Testis (tissue), 3 donors: ENCODE measurements around the gene SFRP2. TPM values are rescaled to one million over a fixed set of nuclear protein-coding genes. Genes with fewer than 3 reads are reported as not detected.

Source experiments
- DNase-seq: peaks from one replicate; pipeline ENCODE4 v3.0.0-alpha.2; 2019
- H3K27ac ChIP-seq, 2 donors: fragments of 200-600 bp; sonication (generic); one replicate each; pipeline ENCODE4 v1.5.1; 2019
- H3K27me3 ChIP-seq: fragments of 200-600 bp; sonication (generic); one replicate; pipeline ENCODE4 v1.5.1; 2019
- H3K36me3 ChIP-seq: fragments of 200-600 bp; sonication (generic); one replicate; pipeline ENCODE4 v1.5.1; 2017; ENCODE audit warnings: low read depth; ENCODE audit errors: missing control alignments
- H3K4me1 ChIP-seq: fragments of 200-600 bp; sonication (generic); one replicate; pipeline ENCODE4 v1.5.1; 2019
- H3K4me3 ChIP-seq, 2 donors: fragments of 200-600 bp; sonication (generic); one replicate each; pipeline ENCODE4 v1.5.1; 2017 to 2019
- H3K9me3 ChIP-seq: fragments of 200-600 bp; sonication (generic); one replicate; pipeline ENCODE4 v1.5.1; 2017
- POLR2A ChIP-seq: fragments of 450-650 bp; IDR thresholded peaks from one replicate; pipeline ENCODE4 v1.6.1; 2017; ENCODE audit warnings: antibody characterized with exemption, mild to moderate bottlenecking, moderate library complexity
- WGBS, 2 donors: methylation state at CpG; one replicate each; pipeline ENCODE4 v1.1.5; 2018; 5-methylcytosine and 5-hydroxymethylcytosine counted together
- intact Hi-C: fragments of 100-400 bp; cut with DNase I; formaldehyde crosslinking; loops from one replicate; pipeline ENCODE4 v1.15.1; 2023; ENCODE audit warnings: low total_unique reads
- polyA plus RNA-seq: library from polyadenylated mRNA; stranded (reverse); fragments of 350-450 nt; fragmentation: Illumina TruSeq; extraction: RNeasy Lipid Tissue Mini Kit (QIAGEN cat#74804); gene quantifications from one replicate; pipeline ENCODE4 v1.2.3, GENCODE V29; 2014; ENCODE audit warnings: low read depth, low replicate concordance; ENCODE audit not compliant: insufficient read depth
- total RNA-seq, 2 donors: library from RNA; depleted of rRNA; stranded (reverse); fragments of >200 nt; gene quantifications; one replicate each; pipeline ENCODE4 v1.2.3, GENCODE V29; 2016
- TF ChIP-seq, protein P1 (sequence below), 3 experiments: fragments of 450-650 bp in 2 of 3; fragments of 200-600 bp in 1 of 3; sonication (generic) in 1 of 3; IDR thresholded peaks; one replicate each; pipeline ENCODE4 v1.5.1; 2016 to 2019; ENCODE audit warnings: antibody characterized with exemption in 3 of 3, mild to moderate bottlenecking in 2 of 3, moderate library complexity in 1 of 3

SFRP2 gene
- total and polyA plus RNA-seq, 3 donors from 2014 or later: 0.39 to 65.6 (median 1.2) TPM

DNA sequence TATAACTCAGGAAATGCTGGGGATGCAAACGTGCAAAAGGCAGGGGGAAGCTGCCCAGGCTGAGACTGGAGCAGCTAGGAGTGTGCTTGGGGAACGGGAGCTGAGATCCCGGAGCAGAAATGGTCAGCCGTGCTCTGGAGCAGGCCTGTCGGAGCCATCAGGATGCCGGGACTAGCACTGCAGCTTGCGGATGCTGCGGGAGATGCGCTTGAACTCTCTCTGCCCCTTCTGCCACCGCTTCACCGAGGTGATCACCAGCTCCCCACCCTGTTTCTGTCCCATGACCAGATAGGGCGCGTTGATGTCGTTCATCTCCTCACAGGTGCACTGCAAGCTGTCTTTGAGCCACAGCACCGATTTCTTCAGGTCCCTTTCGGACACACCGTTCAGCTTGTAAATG, 7.6 kb downstream of the SFRP2 start:
- 73 to 84% methylated on average over 15 to 17 of the region's 17 CpGs for WGBS, 2 donors
- Histone ChIP-seq H3K4me1 (no peaks in the 10 kb centered on the region), H3K27ac (no peak overlapping the region), H3K36me3 (no peaks in the 10 kb centered on the region), H3K9me3 (no peaks in the 10 kb centered on the region), H3K27me3 (no peaks in the 10 kb centered on the region), H3K4me3 (no peak overlapping the region)
- no peak for DNase-seq
- TF ChIP-seq, protein P1, sequence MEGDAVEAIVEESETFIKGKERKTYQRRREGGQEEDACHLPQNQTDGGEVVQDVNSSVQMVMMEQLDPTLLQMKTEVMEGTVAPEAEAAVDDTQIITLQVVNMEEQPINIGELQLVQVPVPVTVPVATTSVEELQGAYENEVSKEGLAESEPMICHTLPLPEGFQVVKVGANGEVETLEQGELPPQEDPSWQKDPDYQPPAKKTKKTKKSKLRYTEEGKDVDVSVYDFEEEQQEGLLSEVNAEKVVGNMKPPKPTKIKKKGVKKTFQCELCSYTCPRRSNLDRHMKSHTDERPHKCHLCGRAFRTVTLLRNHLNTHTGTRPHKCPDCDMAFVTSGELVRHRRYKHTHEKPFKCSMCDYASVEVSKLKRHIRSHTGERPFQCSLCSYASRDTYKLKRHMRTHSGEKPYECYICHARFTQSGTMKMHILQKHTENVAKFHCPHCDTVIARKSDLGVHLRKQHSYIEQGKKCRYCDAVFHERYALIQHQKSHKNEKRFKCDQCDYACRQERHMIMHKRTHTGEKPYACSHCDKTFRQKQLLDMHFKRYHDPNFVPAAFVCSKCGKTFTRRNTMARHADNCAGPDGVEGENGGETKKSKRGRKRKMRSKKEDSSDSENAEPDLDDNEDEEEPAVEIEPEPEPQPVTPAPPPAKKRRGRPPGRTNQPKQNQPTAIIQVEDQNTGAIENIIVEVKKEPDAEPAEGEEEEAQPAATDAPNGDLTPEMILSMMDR (IDR thresholded peaks at IDR 0.05): no peak
- no peak for TF ChIP-seq POLR2A
- intact Hi-C loops: loop anchor here (10.0 kb wide), 1 partner anchor 534 kb away; no protein-coding TSS in a partner anchor

DNA sequence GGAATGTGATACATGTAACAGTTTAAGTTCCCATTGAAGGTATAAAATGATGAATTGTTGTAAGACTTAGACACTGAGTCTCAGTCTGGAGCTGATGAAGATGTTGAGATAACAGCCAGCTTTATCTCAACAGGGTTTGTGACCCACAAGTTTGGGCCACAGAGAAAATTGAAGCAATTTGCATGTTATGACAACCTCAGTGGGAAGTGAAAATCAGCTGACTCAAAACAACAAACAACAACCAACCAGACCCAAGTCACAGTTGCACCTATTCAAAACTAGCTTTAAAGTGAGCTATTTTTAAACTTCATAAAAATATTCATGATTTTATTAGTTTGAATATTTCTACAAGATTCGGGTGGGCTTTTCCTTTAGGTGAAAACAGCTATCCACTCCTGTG, 8.0 kb downstream of the SFRP2 start:
- 71 to 72% methylated on average over 1 of the region's 1 CpG for WGBS, 2 donors
- H3K27me3 ChIP-seq: no peaks in the 10 kb centered on the region
- no peaks in the 10 kb centered on the region for H3K36me3 ChIP-seq
- H3K27ac ChIP-seq: no peak overlapping the region
- H3K9me3 ChIP-seq: no peaks in the 10 kb centered on the region
- no peak overlapping the region for H3K4me3 ChIP-seq
- TF ChIP-seq, protein P1 (IDR thresholded peaks at IDR 0.05): no peak
- no peak for TF ChIP-seq POLR2A
- DNase-seq: no peak
- intact Hi-C loops: loop anchor here (10.0 kb wide), 1 partner anchor 534 kb away; no protein-coding TSS in a partner anchor
- no peaks in the 10 kb centered on the region for H3K4me1 ChIP-seq

DNA sequence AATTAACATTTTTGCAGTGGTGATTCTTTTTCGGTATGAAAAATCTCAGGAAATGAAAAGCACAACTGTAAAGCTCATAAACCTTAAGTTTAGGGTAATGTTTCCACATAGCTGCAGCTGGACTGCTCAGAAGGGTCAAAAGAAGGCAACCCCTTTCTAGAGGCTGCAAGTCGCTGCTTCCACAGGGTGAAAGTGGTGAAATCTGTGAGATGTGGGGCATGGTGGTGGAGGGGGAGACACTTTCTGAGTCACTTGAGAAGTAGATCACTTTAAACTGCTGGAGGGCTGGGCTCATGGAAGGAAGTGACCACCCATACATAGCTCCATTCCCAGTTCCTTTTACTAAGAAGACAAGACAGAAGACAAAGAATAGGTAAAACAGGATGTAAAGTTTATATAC, 8.7 kb downstream of the SFRP2 start:
- TF ChIP-seq POLR2A: no peak
- TF ChIP-seq, protein P1 (IDR thresholded peaks at IDR 0.05): no peak
- Histone ChIP-seq H3K36me3 (no peaks in the 10 kb centered on the region), H3K4me3 (no peak overlapping the region), H3K27me3 (no peaks in the 10 kb centered on the region), H3K27ac (no peak overlapping the region), H3K4me1 (no peaks in the 10 kb centered on the region), H3K9me3 (no peaks in the 10 kb centered on the region)
- intact Hi-C loops: loop anchor here (10.0 kb wide), 1 partner anchor 535 kb away; no protein-coding TSS in a partner anchor
- DNase-seq: no peak
- WGBS, 2 donors: 62 to 71% methylated on average over 2 of the region's 2 CpGs

DNA sequence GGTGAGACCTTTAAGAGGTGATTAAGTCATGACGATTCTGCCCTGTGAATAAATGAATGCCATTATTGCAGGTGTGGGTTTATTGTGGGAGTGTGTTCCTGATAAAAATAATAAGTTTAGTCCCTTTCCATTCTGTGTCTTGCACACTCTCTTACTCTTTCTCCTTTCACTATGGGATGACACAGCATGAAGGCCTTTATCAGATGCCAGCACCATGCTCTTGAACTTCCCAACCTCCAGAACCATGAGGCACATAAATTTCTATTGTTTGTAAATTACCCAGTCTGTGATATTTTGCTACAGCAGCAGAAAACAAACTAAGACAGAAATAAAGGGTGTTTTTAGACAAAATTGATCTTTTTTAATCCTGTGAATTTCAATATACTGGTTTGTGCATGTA, 10.5 kb downstream of the SFRP2 start:
- 88 to 90% methylated on average over 1 of the region's 1 CpG for WGBS, 2 donors
- Histone ChIP-seq H3K27me3 (no peaks in the 10 kb centered on the region), H3K4me1 (no peaks in the 10 kb centered on the region), H3K36me3 (no peaks in the 10 kb centered on the region), H3K9me3 (no peaks in the 10 kb centered on the region), H3K27ac (no peak overlapping the region), H3K4me3 (no peak overlapping the region)
- no peak for DNase-seq
- intact Hi-C loops: no loop called here
- TF ChIP-seq, protein P1 (IDR thresholded peaks at IDR 0.05): no peak
- no peak for TF ChIP-seq POLR2A

DNA sequence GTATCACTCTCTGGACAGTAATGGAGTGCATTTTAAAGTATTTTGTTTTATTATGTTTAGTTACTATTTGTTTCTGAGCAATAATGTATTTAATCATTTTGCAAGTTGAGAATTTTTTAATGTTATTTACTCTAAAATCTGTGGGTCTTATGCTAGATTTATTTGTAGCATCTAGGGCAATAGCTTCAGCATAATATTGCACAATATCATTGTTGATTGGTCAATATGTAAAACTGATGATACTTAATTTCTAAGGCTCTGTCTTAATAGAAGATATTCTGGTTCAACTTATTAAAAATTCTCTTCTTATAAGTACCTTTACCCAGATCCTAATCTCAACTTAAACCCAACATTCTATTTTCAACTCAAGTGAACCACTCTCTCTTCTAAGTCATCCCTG, 11.5 kb downstream of the SFRP2 start:
- H3K27me3 ChIP-seq: no peaks in the 10 kb centered on the region
- no peaks in the 10 kb centered on the region for H3K4me1 ChIP-seq
- H3K27ac ChIP-seq: no peak overlapping the region
- H3K36me3 ChIP-seq: no peaks in the 10 kb centered on the region
- intact Hi-C loops: no loop called here
- DNase-seq: no peak
- TF ChIP-seq, protein P1 (IDR thresholded peaks at IDR 0.05): no peak
- no peak overlapping the region for H3K4me3 ChIP-seq
- no peaks in the 10 kb centered on the region for H3K9me3 ChIP-seq
